G401 (cell line): ENCODE results near the gene ZBTB16. TPM values are rescaled to one million over a fixed set of nuclear protein-coding genes. Genes with fewer than 3 reads are reported as not detected.

Source experiments
- DNase-seq: peaks from one replicate; pipeline ENCODE4 v3.0.0-alpha.2; 2015; ENCODE audit warnings: low spot score
- in situ Hi-C: cut with HindIII; loops from 2 replicates; pipeline ENCODE4 v1.10.0; 2016; ENCODE audit warnings: low sequenced_read_pairs, mixed read lengths
- total RNA-seq: library from RNA; depleted of rRNA; stranded (reverse); fragments of >200 nt; shearing (Covaris generic); gene quantifications from 2 replicates; pipeline ENCODE4 v1.2.3, GENCODE V29; 2014

Gene ZBTB16
- total RNA-seq, 1 experiment from 2014 or later: not detected

GRCh38 chr11:114159320-114159719 lies 99.8 kb downstream of the ZBTB16 start:
- in situ Hi-C loops: no loop called here
- no peak for DNase-seq

GRCh38 chr11:114159802-114160632 lies 100.5 kb downstream of the ZBTB16 start:
- in situ Hi-C loops: no loop called here
- peak; percentile 93 for DNase-seq

GRCh38 chr11:114160894-114161293 lies 101.4 kb downstream of the ZBTB16 start:
- peak; percentile 57 for DNase-seq
- in situ Hi-C loops: no loop called here

- in situ Hi-C loops: no loop called here
These were observed 102.2 kb downstream of the ZBTB16 start for GRCh38 chr11:114161486-114162250.

GRCh38 chr11:114162719-114163123 lies 103.2 kb downstream of the ZBTB16 start:
- in situ Hi-C loops: no loop called here
- peak; percentile 98 for DNase-seq

More at GRCh38 chr11:114161486-114162250, 102.2 kb downstream of the ZBTB16 start:
- no peak for DNase-seq

GRCh38 chr11:114163229-114163631 lies 103.7 kb downstream of the ZBTB16 start:
- in situ Hi-C loops: no loop called here
- DNase-seq: peak; percentile 84

GRCh38 chr11:114163830-114164401 lies 104.4 kb downstream of the ZBTB16 start:
- in situ Hi-C loops: no loop called here
- peak; percentile 78 for DNase-seq

GRCh38 chr11:114164546-114164945 lies 105.0 kb downstream of the ZBTB16 start:
- no peak for DNase-seq
- in situ Hi-C loops: no loop called here

- in situ Hi-C loops: no loop called here
- no peak for DNase-seq
These were observed 106.1 kb downstream of the ZBTB16 start for GRCh38 chr11:114165326-114166230.

GRCh38 chr11:114166362-114166761 lies 106.9 kb downstream of the ZBTB16 start:
- in situ Hi-C loops: no loop called here

GRCh38 chr11:114166897-114167323 lies 107.4 kb downstream of the ZBTB16 start:
- peak; percentile 97 for DNase-seq
- in situ Hi-C loops: no loop called here

More at GRCh38 chr11:114166362-114166761, 106.9 kb downstream of the ZBTB16 start:
- peak; percentile 40 for DNase-seq

- in situ Hi-C loops: no loop called here
These were observed 107.8 kb downstream of the ZBTB16 start for GRCh38 chr11:114167355-114167754.

GRCh38 chr11:114167771-114168448 lies 108.4 kb downstream of the ZBTB16 start:
- no peak for DNase-seq
- in situ Hi-C loops: no loop called here

More at GRCh38 chr11:114167355-114167754, 107.8 kb downstream of the ZBTB16 start:
- DNase-seq: no peak

- in situ Hi-C loops: no loop called here
- DNase-seq: no peak
These were observed 109.2 kb downstream of the ZBTB16 start for GRCh38 chr11:114168691-114169090.

GRCh38 chr11:114169321-114169749 lies 109.8 kb downstream of the ZBTB16 start:
- DNase-seq: no peak
- in situ Hi-C loops: no loop called here

- DNase-seq: no peak
- in situ Hi-C loops: no loop called here
These were observed 110.3 kb downstream of the ZBTB16 start for GRCh38 chr11:114169821-114170220.

GRCh38 chr11:114170226-114170625 lies 110.7 kb downstream of the ZBTB16 start:
- in situ Hi-C loops: no loop called here

More at GRCh38 chr11:114170226-114170625, 110.7 kb downstream of the ZBTB16 start:
- no peak for DNase-seq
